Measurements from ENCODE around the gene GNAZ. TPM values are rescaled to one million over a fixed set of nuclear protein-coding genes. Genes with fewer than 3 reads are reported as not detected.

The GNAZ gene
- total and polyA plus RNA-seq, 9 donors: 7.2 to 40.8 (median 15.3) TPM

DNA sequence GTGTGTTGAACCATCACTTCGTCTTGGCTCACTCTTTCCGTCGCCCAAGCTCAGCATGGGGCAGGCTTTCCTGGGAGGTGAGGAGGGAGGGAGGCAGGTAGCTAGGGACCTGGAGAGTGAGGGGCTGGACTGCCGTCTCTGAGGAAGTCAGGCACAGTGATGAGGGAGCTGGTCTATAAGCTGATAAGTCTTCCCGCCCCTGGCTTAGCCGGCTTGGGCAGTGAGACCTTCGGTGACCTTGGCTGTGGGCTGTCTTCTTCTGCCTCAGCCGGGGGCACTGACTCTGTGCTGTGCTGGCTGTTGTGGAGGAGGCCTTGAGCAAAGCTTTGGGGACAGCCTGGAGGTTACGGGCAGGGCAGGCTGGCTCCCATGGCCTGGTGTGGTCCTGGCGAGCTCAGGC is 18.7 kb downstream of the GNAZ start:
- H3K27ac ChIP-seq: no peak overlapping the region
- H3K4me1 ChIP-seq (ENCODE audit: insufficient read depth): peaks cover 3% of the 10 kb centered on the region
- TF ChIP-seq POLR2A (IDR thresholded peaks at IDR 0.05) (no peak), EP300 (IDR thresholded peaks at IDR 0.05) (no peak)
- TF ChIP-seq, protein P1, sequence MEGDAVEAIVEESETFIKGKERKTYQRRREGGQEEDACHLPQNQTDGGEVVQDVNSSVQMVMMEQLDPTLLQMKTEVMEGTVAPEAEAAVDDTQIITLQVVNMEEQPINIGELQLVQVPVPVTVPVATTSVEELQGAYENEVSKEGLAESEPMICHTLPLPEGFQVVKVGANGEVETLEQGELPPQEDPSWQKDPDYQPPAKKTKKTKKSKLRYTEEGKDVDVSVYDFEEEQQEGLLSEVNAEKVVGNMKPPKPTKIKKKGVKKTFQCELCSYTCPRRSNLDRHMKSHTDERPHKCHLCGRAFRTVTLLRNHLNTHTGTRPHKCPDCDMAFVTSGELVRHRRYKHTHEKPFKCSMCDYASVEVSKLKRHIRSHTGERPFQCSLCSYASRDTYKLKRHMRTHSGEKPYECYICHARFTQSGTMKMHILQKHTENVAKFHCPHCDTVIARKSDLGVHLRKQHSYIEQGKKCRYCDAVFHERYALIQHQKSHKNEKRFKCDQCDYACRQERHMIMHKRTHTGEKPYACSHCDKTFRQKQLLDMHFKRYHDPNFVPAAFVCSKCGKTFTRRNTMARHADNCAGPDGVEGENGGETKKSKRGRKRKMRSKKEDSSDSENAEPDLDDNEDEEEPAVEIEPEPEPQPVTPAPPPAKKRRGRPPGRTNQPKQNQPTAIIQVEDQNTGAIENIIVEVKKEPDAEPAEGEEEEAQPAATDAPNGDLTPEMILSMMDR (IDR thresholded peaks at IDR 0.05): no peak
- intact Hi-C loops (cut with DNase I): no loop called here
- H3K36me3 ChIP-seq: no peaks in the 10 kb centered on the region
- no peaks in the 10 kb centered on the region for H3K9me3 ChIP-seq
- no peak overlapping the region for H3K4me3 ChIP-seq
- 89 to 94% (median 92%) methylated on average over 10 of the region's 10 CpGs for WGBS, 3 donors
- DNase-seq: no peak
- H3K27me3 ChIP-seq: no peaks in the 10 kb centered on the region

- no peak for TF ChIP-seq POLR2A (IDR thresholded peaks at IDR 0.05)
- TF ChIP-seq, protein P1 (IDR thresholded peaks at IDR 0.05): no peak
- no peak for TF ChIP-seq EP300 (IDR thresholded peaks at IDR 0.05)
- Histone ChIP-seq H3K4me1 (ENCODE audit: insufficient read depth) (peaks cover 3% of the 10 kb centered on the region), H3K36me3 (no peaks in the 10 kb centered on the region), H3K27me3 (no peaks in the 10 kb centered on the region), H3K27ac (no peak overlapping the region), H3K4me3 (no peak overlapping the region), H3K9me3 (no peaks in the 10 kb centered on the region)
- WGBS, 3 donors: 87 to 92% (median 88%) methylated on average over 13 to 14 of the region's 14 CpGs
- no peak for DNase-seq
- intact Hi-C loops (cut with DNase I): no loop called here
These were observed 19.5 kb downstream of the GNAZ start for GRCh38 chr22:23089633-23090456.

GRCh38 chr22:23090457-23090835 is 20.1 kb downstream of the GNAZ start:
- Histone ChIP-seq H3K4me3 (no peak overlapping the region), H3K4me1 (ENCODE audit: insufficient read depth) (peaks cover 3% of the 10 kb centered on the region), H3K9me3 (no peaks in the 10 kb centered on the region), H3K27me3 (no peaks in the 10 kb centered on the region), H3K36me3 (no peaks in the 10 kb centered on the region), H3K27ac (no peak overlapping the region)
- intact Hi-C loops (cut with DNase I): no loop called here
- 72 to 79% (median 76%) methylated on average over 3 of the region's 3 CpGs for WGBS, 3 donors
- TF ChIP-seq EP300 (IDR thresholded peaks at IDR 0.05) (no peak), POLR2A (IDR thresholded peaks at IDR 0.05) (no peak)
- TF ChIP-seq, protein P1 (IDR thresholded peaks at IDR 0.05): no peak
- no peak for DNase-seq

DNA sequence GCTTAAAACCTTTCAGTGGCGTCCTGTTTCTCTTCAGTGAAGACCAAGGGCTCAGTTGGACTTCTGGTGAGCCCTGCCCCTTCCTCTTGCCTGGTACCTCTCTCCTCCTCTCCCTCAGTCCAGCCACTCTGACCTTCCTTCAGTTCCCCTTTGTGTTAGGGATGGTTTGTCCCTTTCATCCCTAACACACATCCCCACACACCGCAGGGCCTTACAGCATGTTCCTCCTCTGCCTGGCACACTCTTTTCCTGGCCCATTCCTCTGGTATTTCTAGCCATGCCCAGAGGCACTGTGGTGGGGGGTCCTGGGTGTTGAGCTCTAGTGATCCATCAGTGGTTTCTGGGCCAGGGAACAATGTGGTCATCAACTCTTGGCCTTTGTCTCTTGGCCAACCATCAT is 21.4 kb downstream of the GNAZ start:
- TF ChIP-seq EP300 (IDR thresholded peaks at IDR 0.05) (no peak), POLR2A (IDR thresholded peaks at IDR 0.05) (no peak)
- TF ChIP-seq, protein P1 (IDR thresholded peaks at IDR 0.05): no peak
- no peak overlapping the region for H3K27ac ChIP-seq
- H3K4me3 ChIP-seq: no peak overlapping the region
- H3K4me1 ChIP-seq (ENCODE audit: insufficient read depth): peaks cover 3% of the 10 kb centered on the region
- no peaks in the 10 kb centered on the region for H3K36me3 ChIP-seq
- H3K9me3 ChIP-seq: no peaks in the 10 kb centered on the region
- intact Hi-C loops (cut with DNase I): no loop called here
- WGBS, 3 donors: 85 to 100% (median 93%) methylated on average over 2 of the region's 2 CpGs
- H3K27me3 ChIP-seq: no peaks in the 10 kb centered on the region
- no peak for DNase-seq

Data from ovary (tissue), 9 donors.